Liver (tissue), 9 donors: Measurements from ENCODE around the gene KCNJ14. TPM values are rescaled to one million over a fixed set of nuclear protein-coding genes. Genes with fewer than 3 reads are reported as not detected.

Experiments used
- DNase-seq: peaks from one replicate; pipeline ENCODE4 v3.0.0-alpha.2; 2017; ENCODE audit warnings: low spot score
- H3K27ac ChIP-seq, 2 donors: one replicate each; pipeline ENCODE4 v1.7.0; 2013; ENCODE audit warnings: inconsistent platforms in 2 of 2, low read length in 2 of 2, control low read depth in 1 of 2, low read depth in 1 of 2, mild to moderate bottlenecking in 1 of 2
- H3K27me3 ChIP-seq, 4 donors: one replicate each; pipeline versions ENCODE4 v1.6.1 to v1.7.0; 2013; ENCODE audit warnings: low read length in 3 of 4, inconsistent platforms in 1 of 4, mild to moderate bottlenecking in 1 of 4, moderate library complexity in 1 of 4; ENCODE audit not compliant: control insufficient read depth in 4 of 4, insufficient read depth in 4 of 4
- H3K36me3 ChIP-seq, 4 donors: one replicate each; pipeline versions ENCODE4 v1.6.1 to v1.7.0; 2013; ENCODE audit warnings: low read length in 3 of 4, mild to moderate bottlenecking in 3 of 4, low read depth in 1 of 4, moderate library complexity in 1 of 4; ENCODE audit not compliant: control insufficient read depth in 4 of 4, insufficient read depth in 3 of 4
- H3K4me1 ChIP-seq, 4 donors: one replicate each; pipeline versions ENCODE4 v1.6.1 to v1.7.0; 2013; ENCODE audit warnings: low read length in 3 of 4, mild to moderate bottlenecking in 3 of 4, moderate library complexity in 1 of 4; ENCODE audit not compliant: control insufficient read depth in 4 of 4, insufficient read depth in 4 of 4
- H3K4me3 ChIP-seq, 3 donors: one replicate each; pipeline versions ENCODE4 v1.6.1 to v1.7.0; 2013; ENCODE audit warnings: low read length in 3 of 3, control low read depth in 1 of 3, low read depth in 1 of 3, mild to moderate bottlenecking in 1 of 3
- H3K9ac ChIP-seq, 2 donors: one replicate each; pipeline ENCODE4 v1.7.0; 2013; ENCODE audit warnings: low read length in 2 of 2, mild to moderate bottlenecking in 2 of 2, moderate library complexity in 2 of 2, control low read depth in 1 of 2, low read depth in 1 of 2
- H3K9me3 ChIP-seq, 4 donors: one replicate each; pipeline versions ENCODE4 v1.6.1 to v1.7.0; 2013; ENCODE audit warnings: low read length in 3 of 4; ENCODE audit not compliant: control insufficient read depth in 4 of 4
- ATF3 ChIP-seq: IDR thresholded peaks from 2 replicates; pipeline ENCODE4 v1.6.1; 2016; ENCODE audit warnings: antibody characterized with exemption
- CTCF ChIP-seq: fragments of 150-350 bp; IDR thresholded peaks from 2 replicates; pipeline ENCODE4 v1.5.1; 2017; ENCODE audit warnings: improper control_type of control experiment, low read depth, low read length; ENCODE audit not compliant: missing input control
- EGR1 ChIP-seq, 2 donors: IDR thresholded peaks; 2 replicates each; pipeline ENCODE4 v1.6.1; 2016 to 2018; ENCODE audit warnings: antibody characterized with exemption in 2 of 2, low read depth in 2 of 2
- FOXA1 ChIP-seq: IDR thresholded peaks from 2 replicates; pipeline ENCODE4 v1.6.1; 2016; ENCODE audit warnings: antibody characterized with exemption
- FOXA2 ChIP-seq: IDR thresholded peaks from 2 replicates; pipeline ENCODE4 v1.6.1; 2016; ENCODE audit warnings: antibody characterized with exemption
- GABPA ChIP-seq, 2 donors: IDR thresholded peaks in 1 of 2; conservative IDR thresholded peaks in 1 of 2; 2 replicates each; pipeline ENCODE4 v1.6.1; 2016; ENCODE audit warnings: antibody characterized with exemption in 2 of 2, mild to moderate bottlenecking in 1 of 2, moderate library complexity in 1 of 2
- HNF4A ChIP-seq, 2 donors: conservative IDR thresholded peaks; 2 replicates each; pipeline ENCODE4 v1.6.1; 2016; ENCODE audit warnings: antibody characterized with exemption in 2 of 2, mild to moderate bottlenecking in 2 of 2
- HNF4G ChIP-seq: IDR thresholded peaks from 2 replicates; pipeline ENCODE4 v1.6.1; 2016; ENCODE audit warnings: antibody characterized with exemption
- JUND ChIP-seq, 2 donors: IDR thresholded peaks; 2 replicates each; pipeline ENCODE4 v1.6.1; 2016; ENCODE audit warnings: antibody characterized with exemption in 2 of 2
- NR2F2 ChIP-seq: IDR thresholded peaks from 2 replicates; pipeline ENCODE4 v1.6.1; 2016; ENCODE audit warnings: antibody characterized with exemption
- RAD21 ChIP-seq, 2 donors: IDR thresholded peaks; 2 replicates each; pipeline ENCODE4 v1.6.1; 2016; ENCODE audit warnings: antibody characterized with exemption in 2 of 2, mild to moderate bottlenecking in 2 of 2
- RXRA ChIP-seq, 2 donors: IDR thresholded peaks; 2 replicates each; pipeline ENCODE4 v1.6.1; 2017 to 2018; ENCODE audit warnings: antibody characterized with exemption in 2 of 2, mild to moderate bottlenecking in 1 of 2
- SP1 ChIP-seq: IDR thresholded peaks from 2 replicates; pipeline ENCODE4 v1.6.1; 2018; ENCODE audit warnings: antibody characterized with exemption, mild to moderate bottlenecking
- TAF1 ChIP-seq: conservative IDR thresholded peaks from 2 replicates; pipeline ENCODE4 v1.6.1; 2016; ENCODE audit warnings: antibody characterized with exemption, mild to moderate bottlenecking
- YY1 ChIP-seq: IDR thresholded peaks from 2 replicates; pipeline ENCODE4 v1.6.1; 2016; ENCODE audit warnings: antibody characterized with exemption, mild to moderate bottlenecking
- ZBTB33 ChIP-seq: IDR thresholded peaks from 2 replicates; pipeline ENCODE4 v1.6.1; 2016; ENCODE audit warnings: antibody characterized with exemption
- WGBS: extraction: QIAGEN DNeasy Blood & Tissue Kit; methylation state at CpG from one replicate; pipeline ENCODE4 v1.1.7; 2013; 5-methylcytosine and 5-hydroxymethylcytosine counted together
- polyA plus RNA-seq, 2 donors: library from polyadenylated mRNA; stranded (reverse) in 1 of 2; unstranded in 1 of 2; fragments of 200-250 nt in 1 of 2; fragments of >200 nt in 1 of 2; fragmentation: Nextera tagmentation in 1 of 2; extraction: Ambion mirVana in 1 of 2; gene quantifications; one replicate each; pipeline versions ENCODE4 v1.2.1 to v1.2.3, GENCODE V29; 2013 to 2015
- total RNA-seq, 2 donors: library from RNA; depleted of rRNA; stranded (reverse); fragments of >200 nt; gene quantifications; one replicate each; pipeline ENCODE4 v1.2.3, GENCODE V29; 2014
- donor health status: healthy.
- donor health status: healthy.
- donor health status: healthy.
- donor health status: healthy.
- donor health status: healthy.

Gene KCNJ14
- total and polyA plus RNA-seq, 4 donors, result 0.06 to 0.92 (median 0.17) TPM

GRCh38 chr19:48478339-48479256, 23.2 kb downstream of the KCNJ14 start (continued):
- no peak for TF ChIP-seq CTCF

GRCh38 chr19:48479686-48480085, 24.3 kb downstream of the KCNJ14 start:
- H3K4me1 ChIP-seq, result peaks cover 0 to 15% (median 8%) of the 10 kb centered on the region in 4 donors
- no peaks in the 10 kb centered on the region for H3K27me3 ChIP-seq
- peaks cover 10 to 29% (median 12%) of the 10 kb centered on the region in 4 donors for H3K36me3 ChIP-seq
- no peaks in the 10 kb centered on the region for H3K9me3 ChIP-seq
- DNase-seq, result no peak
- no peak overlapping the region for H3K9ac ChIP-seq
- no peak overlapping the region for H3K27ac ChIP-seq
- 89% methylated on average over 7 of the region's 7 CpGs for WGBS
- TF ChIP-seq SP1 (no peak), ZBTB33 (no peak), FOXA1 (no peak), CTCF (no peak), RXRA (IDR thresholded peaks at IDR 0.05) (no peak), HNF4A (conservative IDR thresholded peaks at IDR 0.05) (no peak), RAD21 (IDR thresholded peaks at IDR 0.05) (no peak), NR2F2 (no peak), GABPA (IDR thresholded peaks at IDR 0.05 in 1 of 2, conservative IDR thresholded peaks at IDR 0.05 in 1 of 2) (no peak), HNF4G (no peak), EGR1 (IDR thresholded peaks at IDR 0.05; ENCODE audit: low read depth in 2 of 2) (no peak)
- no peak overlapping the region for H3K4me3 ChIP-seq

DNA sequence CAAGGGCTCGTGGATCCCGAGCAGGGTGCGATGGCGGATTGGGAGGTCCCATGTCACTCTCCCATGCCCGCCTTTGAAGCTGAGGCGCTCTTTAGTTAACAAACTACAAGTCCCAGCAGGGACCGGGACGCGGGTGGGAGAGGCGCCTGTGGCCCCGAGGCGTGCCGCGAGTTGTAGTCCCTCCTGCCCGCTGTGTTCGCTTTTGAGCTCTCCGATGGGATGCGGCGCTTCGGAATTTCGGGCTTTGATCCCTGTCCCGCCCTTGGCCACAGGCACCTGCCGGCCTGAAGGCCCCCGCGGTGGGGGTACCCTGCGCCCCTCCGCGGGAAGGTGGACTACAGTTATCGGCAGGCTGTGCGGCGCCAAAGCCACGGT, 24.8 kb downstream of the KCNJ14 start:
- TF ChIP-seq YY1 (no peak), NR2F2 (no peak), EGR1 (IDR thresholded peaks at IDR 0.05; ENCODE audit: low read depth in 2 of 2) (no peak), ATF3 (no peak), TAF1 (no peak), JUND (IDR thresholded peaks at IDR 0.05) (no peak), CTCF (no peak), ZBTB33 (no peak), GABPA (IDR thresholded peaks at IDR 0.05 in 1 of 2, conservative IDR thresholded peaks at IDR 0.05 in 1 of 2) (no peak), HNF4A (conservative IDR thresholded peaks at IDR 0.05) (no peak), FOXA1 (no peak), FOXA2 (no peak), RXRA (IDR thresholded peaks at IDR 0.05) (no peak), HNF4G (no peak)
- WGBS, result 24% methylated on average over 32 of the region's 32 CpGs
- peak; percentile 50 for DNase-seq
- Histone ChIP-seq H3K27me3 (no peaks in the 10 kb centered on the region), H3K4me3 (peak overlapping the region; percentile 39 to 57 (median 54)), H3K36me3 (peaks cover 8 to 24% (median 10%) of the 10 kb centered on the region in 4 donors), H3K4me1 (peaks cover 0 to 15% (median 8%) of the 10 kb centered on the region in 4 donors), H3K9ac (peak overlapping the region in 1 of 2 donors; percentile 54), H3K27ac (peak overlapping the region; percentile 51 to 75), H3K9me3 (no peaks in the 10 kb centered on the region)
